Astrocyte of the hippocampus (primary cell): ENCODE results near the gene LRCOL1.

Source experiments
- DNase-seq: peaks from one replicate; pipeline ENCODE4 v3.0.0; 2011; ENCODE audit warnings: low read depth, low spot score

The LRCOL1 gene

GRCh38 chr12:132566516-132567131, 43.8 kb downstream of the LRCOL1 start:
- DNase-seq = peak; percentile 75

GRCh38 chr12:132565365-132565764, 45.0 kb downstream of the LRCOL1 start:
- DNase-seq = no peak

GRCh38 chr12:132563911-132564310, 46.5 kb downstream of the LRCOL1 start:
- DNase-seq = no peak

- DNase-seq = no peak
Observed at GRCh38 chr12:132562489-132563021, 47.8 kb downstream of the LRCOL1 start.

- DNase-seq = peak; percentile 56
Observed at GRCh38 chr12:132561427-132562156, 48.8 kb downstream of the LRCOL1 start.

GRCh38 chr12:132560614-132561426, 49.6 kb downstream of the LRCOL1 start:
- peak; percentile 82 for DNase-seq

- DNase-seq = no peak
Observed at GRCh38 chr12:132560364-132560613, 50.1 kb downstream of the LRCOL1 start.

- peak; percentile 89 for DNase-seq
Observed at GRCh38 chr12:132559652-132560363, 50.6 kb downstream of the LRCOL1 start.

GRCh38 chr12:132558861-132559623, 51.3 kb downstream of the LRCOL1 start:
- DNase-seq = peak; percentile 34

GRCh38 chr12:132558042-132558856, 52.1 kb downstream of the LRCOL1 start:
- DNase-seq = no peak

- DNase-seq = no peak
Observed at GRCh38 chr12:132557291-132558015, 52.9 kb downstream of the LRCOL1 start.

GRCh38 chr12:132556801-132557200, 53.6 kb downstream of the LRCOL1 start:
- no peak for DNase-seq

- no peak for DNase-seq
Observed at GRCh38 chr12:132556216-132556615, 54.2 kb downstream of the LRCOL1 start.

GRCh38 chr12:132555686-132556085, 54.7 kb downstream of the LRCOL1 start:
- DNase-seq = no peak

GRCh38 chr12:132554845-132555630, 55.3 kb downstream of the LRCOL1 start:
- no peak for DNase-seq
